ENCODE data around the gene CIT.
"Not testable (repeated sequence)": the region's sequence is repeated elsewhere in the genome, so short reads cannot be mapped to it uniquely, and the experiment has no call there.

Gene CIT

DNA sequence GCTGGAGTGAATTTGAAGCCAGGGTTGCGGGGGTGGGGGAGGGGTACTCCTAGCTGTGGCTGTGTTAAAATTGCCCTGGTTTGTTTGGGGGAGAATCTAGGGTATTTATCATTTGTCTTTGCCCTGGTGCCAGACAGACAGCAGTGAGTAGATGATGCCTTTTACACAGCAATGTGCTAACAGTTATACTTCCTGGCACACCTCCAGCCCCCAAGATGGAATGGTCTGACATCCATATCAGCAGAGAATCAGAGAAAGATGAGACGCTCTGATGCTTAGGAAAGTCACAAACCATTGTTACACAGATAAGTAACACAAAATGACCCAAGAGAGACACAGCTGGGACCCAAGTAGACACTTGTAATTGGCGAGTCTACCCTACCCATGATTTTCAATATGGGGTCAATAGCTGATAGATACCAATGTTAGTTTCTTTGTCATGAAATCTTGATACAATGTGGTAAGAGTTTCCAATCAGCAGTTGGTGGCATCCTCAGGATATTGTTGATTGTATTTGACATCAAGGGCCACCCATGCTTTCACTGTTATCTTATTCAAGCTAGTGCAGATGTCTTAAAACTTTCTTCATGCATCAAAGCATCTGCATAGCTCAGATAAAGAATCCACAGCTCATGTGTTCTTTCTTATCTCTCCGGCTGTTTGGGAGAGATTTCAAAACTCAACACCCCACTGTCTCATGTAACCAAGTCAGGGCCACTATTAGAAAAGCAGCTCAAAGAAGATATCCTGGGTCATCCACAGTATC, 211.8 kb downstream of the CIT start:
- no peak overlapping the region for H3K27ac ChIP-seq (ENCODE audit: low read length)
- no peaks in the 10 kb centered on the region for H3K4me1 ChIP-seq (ENCODE audit: control insufficient read depth, insufficient read depth, low read length)
- DNase-seq (ENCODE audit: low read depth, low spot score) = no peak
- H3K27me3 ChIP-seq (ENCODE audit: control insufficient read depth, insufficient read depth, low read length) = no peaks in the 10 kb centered on the region
- H3K36me3 ChIP-seq (ENCODE audit: control insufficient read depth, insufficient read depth, low read length) = no peaks in the 10 kb centered on the region
- WGBS (ENCODE audit: insufficient coverage, insufficient read length) = no CpG with 5 or more reads among the region's 4 CpGs
- no peak overlapping the region for H3K4me3 ChIP-seq (ENCODE audit: low read length)
- H3K9me3 ChIP-seq (ENCODE audit: control insufficient read depth, insufficient read depth, low read length) = no peaks in the 10 kb centered on the region

DNA sequence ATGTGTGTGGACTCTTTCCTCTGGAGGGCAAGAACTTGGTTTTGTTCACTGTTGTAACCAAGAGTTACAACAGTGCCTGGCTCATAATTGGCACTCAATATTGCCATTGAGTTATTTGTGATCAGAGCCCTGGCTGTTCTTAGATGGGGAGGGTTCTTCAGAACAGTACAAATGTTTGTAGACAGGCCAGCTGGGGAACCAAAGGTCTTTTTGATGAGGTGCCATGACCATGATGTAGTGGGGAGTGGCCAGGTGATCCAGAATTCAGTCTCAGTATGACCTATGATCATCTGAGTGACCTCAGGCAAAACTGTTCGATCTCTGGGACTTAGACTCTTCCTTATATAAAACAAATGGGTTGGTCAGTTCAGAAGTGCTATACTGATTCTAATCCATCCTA, 212.5 kb downstream of the CIT start:
- no peaks in the 10 kb centered on the region for H3K36me3 ChIP-seq (ENCODE audit: control insufficient read depth, insufficient read depth, low read length)
- H3K4me1 ChIP-seq (ENCODE audit: control insufficient read depth, insufficient read depth, low read length) = no peaks in the 10 kb centered on the region
- no CpG with 5 or more reads among the region's 1 CpG for WGBS (ENCODE audit: insufficient coverage, insufficient read length)
- no peak for DNase-seq (ENCODE audit: low read depth, low spot score)
- no peaks in the 10 kb centered on the region for H3K9me3 ChIP-seq (ENCODE audit: control insufficient read depth, insufficient read depth, low read length)
- no peaks in the 10 kb centered on the region for H3K27me3 ChIP-seq (ENCODE audit: control insufficient read depth, insufficient read depth, low read length)
- H3K27ac ChIP-seq (ENCODE audit: low read length) = no peak overlapping the region
- H3K4me3 ChIP-seq (ENCODE audit: low read length) = no peak overlapping the region

DNA sequence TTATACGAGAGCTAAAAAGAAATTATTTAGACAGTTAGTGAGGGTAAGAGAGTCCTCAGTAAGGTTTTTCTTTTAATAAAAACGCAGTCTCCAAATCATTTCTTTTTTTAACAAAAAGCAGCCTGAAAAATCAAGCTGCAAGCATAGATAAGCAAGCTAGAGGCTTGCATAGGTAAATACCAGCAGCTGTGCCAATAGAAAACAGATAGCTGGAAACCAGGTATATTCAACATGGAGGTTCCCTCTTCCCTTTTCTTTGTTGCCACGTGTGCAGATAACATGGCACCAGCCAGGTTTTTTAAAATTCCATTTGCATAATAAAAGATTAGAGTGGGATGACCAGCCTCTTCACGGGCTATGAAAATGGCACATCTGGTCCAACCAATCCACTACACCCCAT, 215.2 kb downstream of the CIT start:
- Histone ChIP-seq H3K9me3 (ENCODE audit: control insufficient read depth, insufficient read depth, low read length) (no peaks in the 10 kb centered on the region), H3K27me3 (ENCODE audit: control insufficient read depth, insufficient read depth, low read length) (no peaks in the 10 kb centered on the region), H3K36me3 (ENCODE audit: control insufficient read depth, insufficient read depth, low read length) (no peaks in the 10 kb centered on the region), H3K4me3 (ENCODE audit: low read length) (no peak overlapping the region), H3K4me1 (ENCODE audit: control insufficient read depth, insufficient read depth, low read length) (no peaks in the 10 kb centered on the region), H3K27ac (ENCODE audit: low read length) (no peak overlapping the region)
- DNase-seq (ENCODE audit: low read depth, low spot score) = no peak
- WGBS (ENCODE audit: insufficient coverage, insufficient read length) = no CpG with 5 or more reads among the region's 4 CpGs

DNA sequence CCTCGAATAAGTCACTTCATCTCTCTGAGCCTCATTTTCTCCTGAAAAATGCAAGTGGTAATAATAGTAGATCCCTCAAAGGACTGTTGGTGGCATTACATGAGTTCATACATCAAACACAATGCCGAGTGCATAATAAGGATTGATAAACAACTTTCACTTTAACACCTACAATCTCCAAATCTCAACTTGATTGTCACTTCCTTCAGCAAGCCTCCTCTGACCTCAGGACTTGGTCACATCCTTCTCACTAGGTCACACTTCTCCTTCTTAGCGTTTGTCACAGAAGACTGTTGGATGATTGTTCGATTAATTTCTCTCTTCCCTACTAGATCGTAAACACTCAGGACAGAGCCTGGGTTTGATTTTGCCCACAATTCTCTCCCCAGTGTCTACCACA, 217.0 kb downstream of the CIT start:
- Histone ChIP-seq H3K9me3 (ENCODE audit: control insufficient read depth, insufficient read depth, low read length) (no peaks in the 10 kb centered on the region), H3K4me3 (ENCODE audit: low read length) (no peak overlapping the region), H3K27me3 (ENCODE audit: control insufficient read depth, insufficient read depth, low read length) (no peaks in the 10 kb centered on the region), H3K36me3 (ENCODE audit: control insufficient read depth, insufficient read depth, low read length) (no peaks in the 10 kb centered on the region), H3K4me1 (ENCODE audit: control insufficient read depth, insufficient read depth, low read length) (no peaks in the 10 kb centered on the region), H3K27ac (ENCODE audit: low read length) (no peak overlapping the region)
- WGBS (ENCODE audit: insufficient coverage, insufficient read length) = no CpG with 5 or more reads among the region's 5 CpGs
- DNase-seq (ENCODE audit: low read depth, low spot score) = no peak

DNA sequence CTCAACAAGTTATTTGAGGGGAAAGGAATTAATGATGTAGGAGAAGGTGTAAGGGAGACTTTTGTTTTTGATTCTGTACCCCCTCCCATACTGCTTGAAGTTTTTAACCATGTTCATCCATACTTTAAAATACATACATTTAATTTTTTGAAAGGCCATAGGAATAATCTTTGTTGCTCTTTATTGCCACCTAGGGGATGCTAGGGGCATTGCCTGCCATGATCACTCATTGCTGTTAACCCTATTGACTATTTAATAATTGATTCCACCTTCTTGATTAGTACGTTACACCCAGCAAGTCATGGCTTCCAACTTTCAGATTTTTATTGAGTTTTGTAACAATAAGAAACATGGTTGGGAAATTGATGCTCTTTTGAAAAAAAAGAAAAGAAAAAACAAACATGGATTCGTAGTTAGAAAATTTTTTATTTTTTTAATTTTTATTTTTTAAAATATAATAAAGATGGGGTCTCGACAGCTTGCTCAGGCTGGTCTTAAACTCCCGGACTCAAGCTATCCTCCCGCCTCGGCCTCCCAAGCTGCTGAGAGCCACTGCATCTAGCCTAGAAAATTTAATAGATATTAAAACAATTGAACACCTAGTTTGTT, 217.7 kb downstream of the CIT start:
- H3K4me1 ChIP-seq (ENCODE audit: control insufficient read depth, insufficient read depth, low read length) = no peaks in the 10 kb centered on the region

DNA sequence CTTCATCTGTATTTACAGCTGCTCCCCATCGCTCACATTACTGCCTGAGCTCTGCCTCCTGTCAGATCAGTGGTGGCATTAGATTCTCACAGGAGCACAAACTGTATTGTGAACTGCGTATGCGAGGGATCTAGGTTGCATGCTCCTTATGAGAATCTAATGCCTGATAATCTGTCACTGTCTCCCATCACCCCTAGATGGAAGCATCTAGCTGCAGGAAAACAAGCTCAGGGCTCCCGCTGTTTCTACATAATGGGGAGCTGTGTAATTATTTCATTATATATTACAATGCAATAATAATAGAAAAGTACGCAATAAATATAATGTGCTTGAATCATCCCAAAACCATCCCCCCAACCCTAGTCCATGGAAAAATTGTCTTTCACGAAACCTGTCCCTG, 219.0 kb downstream of the CIT start:
- not testable (repeated sequence) for DNase-seq (ENCODE audit: low read depth, low spot score); H3K9me3 ChIP-seq (ENCODE audit: control insufficient read depth, insufficient read depth, low read length); H3K27me3 ChIP-seq (ENCODE audit: control insufficient read depth, insufficient read depth, low read length); H3K4me3 ChIP-seq (ENCODE audit: low read length); H3K4me1 ChIP-seq (ENCODE audit: control insufficient read depth, insufficient read depth, low read length); H3K27ac ChIP-seq (ENCODE audit: low read length); H3K36me3 ChIP-seq (ENCODE audit: control insufficient read depth, insufficient read depth, low read length)
- no CpG with 5 or more reads among the region's 6 CpGs for WGBS (ENCODE audit: insufficient coverage, insufficient read length)

More for the DNA sequence above, 217.7 kb downstream of the CIT start:
- WGBS (ENCODE audit: insufficient coverage, insufficient read length) = no CpG with 5 or more reads among the region's 6 CpGs
- H3K27ac ChIP-seq (ENCODE audit: low read length) = no peak overlapping the region
- no peak overlapping the region for H3K4me3 ChIP-seq (ENCODE audit: low read length)
- no peaks in the 10 kb centered on the region for H3K27me3 ChIP-seq (ENCODE audit: control insufficient read depth, insufficient read depth, low read length)
- H3K36me3 ChIP-seq (ENCODE audit: control insufficient read depth, insufficient read depth, low read length) = no peaks in the 10 kb centered on the region
- no peak for DNase-seq (ENCODE audit: low read depth, low spot score)
- H3K9me3 ChIP-seq (ENCODE audit: control insufficient read depth, insufficient read depth, low read length) = no peaks in the 10 kb centered on the region; the same call in 1 of the 2 replicates

DNA sequence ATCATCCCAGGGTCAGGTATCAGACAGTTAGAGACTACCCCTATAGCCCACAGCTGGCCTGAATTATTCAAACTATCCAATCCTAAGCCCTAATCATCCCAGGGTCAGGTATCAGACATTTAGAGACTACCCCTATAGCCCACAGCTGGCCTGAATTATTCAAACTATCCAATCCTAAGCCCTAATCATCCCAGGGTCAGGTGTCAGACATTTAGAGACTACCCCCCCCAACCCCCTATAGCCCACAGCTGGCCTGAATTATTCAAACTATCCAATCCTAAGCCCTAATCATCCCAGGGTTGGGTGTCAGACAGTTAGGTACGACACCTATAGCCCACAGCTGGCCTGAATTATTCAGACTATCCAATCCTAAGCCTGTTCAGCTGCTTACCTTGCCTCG, 220.1 kb downstream of the CIT start:
- H3K27me3 ChIP-seq (ENCODE audit: control insufficient read depth, insufficient read depth, low read length); H3K27ac ChIP-seq (ENCODE audit: low read length); DNase-seq (ENCODE audit: low read depth, low spot score); H3K4me1 ChIP-seq (ENCODE audit: control insufficient read depth, insufficient read depth, low read length); H3K36me3 ChIP-seq (ENCODE audit: control insufficient read depth, insufficient read depth, low read length); H3K4me3 ChIP-seq (ENCODE audit: low read length); H3K9me3 ChIP-seq (ENCODE audit: control insufficient read depth, insufficient read depth, low read length): not testable (repeated sequence)
- WGBS (ENCODE audit: insufficient coverage, insufficient read length) = no CpG with 5 or more reads among the region's 2 CpGs

DNA sequence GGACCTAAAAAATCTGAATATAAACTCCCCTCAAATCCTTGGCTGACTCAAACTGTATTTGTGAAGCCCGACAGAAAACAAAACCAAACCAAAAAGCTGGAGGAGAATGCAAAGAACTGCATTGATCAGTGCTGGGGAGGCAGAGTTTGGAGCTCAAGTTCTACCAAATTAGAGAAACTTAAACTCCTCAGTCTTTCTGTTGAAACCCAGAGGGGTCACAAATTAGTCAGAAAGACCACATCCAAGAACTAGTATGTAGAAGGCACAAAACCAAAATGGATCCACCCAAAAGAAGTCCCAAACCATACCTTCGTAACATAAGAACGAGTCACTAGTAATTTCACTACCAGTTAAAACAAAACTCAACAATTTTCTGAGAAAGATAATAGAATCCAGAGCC, 224.5 kb downstream of the CIT start:
- no peak for DNase-seq (ENCODE audit: low read depth, low spot score)
- H3K36me3 ChIP-seq (ENCODE audit: control insufficient read depth, insufficient read depth, low read length) = no peaks in the 10 kb centered on the region
- H3K27ac ChIP-seq (ENCODE audit: low read length) = no peak overlapping the region
- no peaks in the 10 kb centered on the region for H3K4me1 ChIP-seq (ENCODE audit: control insufficient read depth, insufficient read depth, low read length)
- no peak overlapping the region for H3K4me3 ChIP-seq (ENCODE audit: low read length)
- no CpG with 5 or more reads among the region's 3 CpGs for WGBS (ENCODE audit: insufficient coverage, insufficient read length)
- H3K9me3 ChIP-seq (ENCODE audit: control insufficient read depth, insufficient read depth, low read length) = no peaks in the 10 kb centered on the region; the same call in 1 of the 2 replicates
- H3K27me3 ChIP-seq (ENCODE audit: control insufficient read depth, insufficient read depth, low read length) = no peaks in the 10 kb centered on the region

DNA sequence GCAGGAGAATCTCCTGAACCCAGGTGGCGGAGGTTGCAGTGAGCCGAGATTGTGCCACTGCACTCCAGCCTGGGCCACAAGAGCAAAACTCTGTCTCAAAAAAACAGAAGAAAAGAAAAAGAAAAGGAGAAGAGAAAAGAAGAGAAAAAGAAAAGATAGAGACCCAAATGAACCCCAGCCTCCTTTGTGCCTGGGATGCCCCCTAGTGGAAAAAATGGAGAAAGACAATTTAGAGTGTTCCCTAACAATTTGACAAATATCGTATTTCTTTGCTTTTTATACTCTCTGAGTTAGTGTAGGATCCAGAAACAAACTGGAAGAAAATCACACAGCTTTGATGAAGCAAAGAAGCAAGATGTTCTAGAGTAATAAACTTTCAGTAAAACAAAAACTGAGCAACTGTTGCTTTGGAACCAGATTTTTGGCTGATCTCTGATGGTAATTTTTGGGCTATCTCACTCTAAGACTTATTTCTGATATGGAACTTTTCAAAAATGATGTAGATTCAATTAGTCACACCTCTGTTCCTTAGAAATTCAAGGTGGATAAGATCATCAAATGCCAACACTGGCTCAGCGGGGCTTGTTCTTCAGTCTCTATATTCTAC, 227.8 kb downstream of the CIT start:
- no peaks in the 10 kb centered on the region for H3K27me3 ChIP-seq (ENCODE audit: control insufficient read depth, insufficient read depth, low read length)
- no peak for DNase-seq (ENCODE audit: low read depth, low spot score)
- H3K36me3 ChIP-seq (ENCODE audit: control insufficient read depth, insufficient read depth, low read length) = no peaks in the 10 kb centered on the region
- H3K9me3 ChIP-seq (ENCODE audit: control insufficient read depth, insufficient read depth, low read length) = no peaks in the 10 kb centered on the region
- H3K27ac ChIP-seq (ENCODE audit: low read length) = no peak overlapping the region
- no CpG with 5 or more reads among the region's 4 CpGs for WGBS (ENCODE audit: insufficient coverage, insufficient read length)
- no peak overlapping the region for H3K4me3 ChIP-seq (ENCODE audit: low read length)
- H3K4me1 ChIP-seq (ENCODE audit: control insufficient read depth, insufficient read depth, low read length) = no peaks in the 10 kb centered on the region

DNA sequence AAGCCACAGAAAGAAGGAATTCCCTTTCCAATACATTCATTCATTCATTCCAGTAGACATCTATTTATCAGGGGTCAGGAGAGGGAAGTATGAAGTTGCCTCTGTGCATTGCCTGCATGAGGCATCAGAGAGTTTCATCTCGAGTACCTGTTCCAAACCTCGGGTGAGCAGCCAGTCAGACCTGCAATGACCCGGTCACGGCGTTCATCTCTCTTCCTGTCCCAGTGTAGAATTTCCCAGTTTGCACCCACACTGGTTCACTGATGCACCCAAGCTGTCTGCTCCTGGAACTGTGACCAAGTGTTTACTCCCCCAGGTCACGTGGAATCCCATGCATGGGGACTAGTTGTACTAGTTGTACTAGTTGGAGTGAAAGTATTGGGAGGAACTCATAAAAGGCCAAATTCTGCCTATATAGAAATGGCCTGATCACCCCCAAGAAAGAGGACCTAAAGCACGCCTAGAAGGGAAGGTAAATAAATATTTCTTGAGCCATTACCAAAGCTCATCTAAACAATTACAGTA, 231.5 kb downstream of the CIT start:
- no CpG with 5 or more reads among the region's 7 CpGs for WGBS (ENCODE audit: insufficient coverage, insufficient read length)
- H3K36me3 ChIP-seq (ENCODE audit: control insufficient read depth, insufficient read depth, low read length) = no peaks in the 10 kb centered on the region
- no peaks in the 10 kb centered on the region for H3K4me1 ChIP-seq (ENCODE audit: control insufficient read depth, insufficient read depth, low read length)
- H3K4me3 ChIP-seq (ENCODE audit: low read length) = no peak overlapping the region
- no peak for DNase-seq (ENCODE audit: low read depth, low spot score)
- H3K27ac ChIP-seq (ENCODE audit: low read length) = no peak overlapping the region
- no peaks in the 10 kb centered on the region for H3K9me3 ChIP-seq (ENCODE audit: control insufficient read depth, insufficient read depth, low read length)
- no peaks in the 10 kb centered on the region for H3K27me3 ChIP-seq (ENCODE audit: control insufficient read depth, insufficient read depth, low read length)

Measured in iPS DF 6.9 (cell line).